ENCODE results near the gene EMX2. TPM values are rescaled to one million over a fixed set of nuclear protein-coding genes. Genes with fewer than 3 reads are reported as not detected.
"Not testable (repeated sequence)": the region's sequence is repeated elsewhere in the genome, so short reads cannot be mapped to it uniquely, and the experiment has no call there.

Gene EMX2
- total and polyA plus RNA-seq, 4 donors = 1.1 to 1.9 (median 1.1) TPM; not detected in 1

DNA sequence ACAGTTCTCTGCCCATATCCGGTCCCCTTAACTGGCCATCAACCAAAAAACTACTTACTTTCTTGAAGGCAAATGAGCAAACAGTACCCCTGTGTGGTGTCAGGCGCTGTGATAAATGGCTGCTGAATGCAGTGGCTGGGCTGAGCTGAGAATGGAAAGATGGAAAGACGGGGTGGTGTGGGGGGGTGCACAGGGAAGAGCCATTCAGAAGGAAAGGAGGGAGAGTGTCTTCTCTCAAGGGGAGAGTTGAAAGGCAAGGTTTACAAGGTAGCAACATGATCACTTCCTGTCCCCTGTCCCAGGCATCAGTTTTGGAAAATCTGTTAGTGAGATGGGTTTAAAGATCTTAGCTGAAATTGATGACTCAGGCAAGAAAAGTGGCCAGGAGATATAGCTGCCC, 22.5 kb downstream of the EMX2 start:
- no peak for DNase-seq (ENCODE audit: low read depth in 4 of 6, low spot score in 6 of 6)
- Histone ChIP-seq H3K27me3 (ENCODE audit: control insufficient read depth, insufficient read depth, low read length) (peaks cover 6% of the 10 kb centered on the region), H3K9me3 (ENCODE audit: control insufficient read depth, insufficient read depth, low read length) (no peaks in the 10 kb centered on the region), H3K36me3 (ENCODE audit: control insufficient read depth, insufficient read depth, low read length) (no peaks in the 10 kb centered on the region), H3K27ac (ENCODE audit: low read depth, low read length) (no peak overlapping the region), H3K4me3 (ENCODE audit: low read depth, low read length) (no peak overlapping the region), H3K4me1 (ENCODE audit: control insufficient read depth, insufficient read depth, low read length) (peaks cover 3% of the 10 kb centered on the region)
- WGBS (ENCODE audit: insufficient coverage) = 65% methylated on average over 2 of the region's 3 CpGs

DNA sequence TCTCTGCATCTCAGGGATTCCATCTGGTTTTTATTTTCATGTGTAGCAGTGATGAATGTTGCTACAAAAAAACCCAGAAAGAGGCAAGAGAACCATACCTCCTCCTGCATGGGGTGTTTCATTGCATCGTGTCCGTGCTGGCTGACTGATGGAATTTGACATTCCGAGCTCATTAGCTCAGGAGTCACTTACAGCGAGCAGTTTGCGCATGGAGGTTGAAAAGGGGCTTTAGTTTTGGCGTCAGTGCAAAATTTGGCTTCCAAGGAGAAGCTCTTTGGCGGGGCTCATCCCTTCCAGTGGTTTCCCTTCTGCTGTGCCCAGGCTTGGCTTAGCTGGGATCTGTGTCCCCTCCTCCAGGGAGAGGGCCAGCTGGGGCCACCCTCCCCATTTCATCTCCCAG, 25.8 kb downstream of the EMX2 start:
- 90% methylated on average over 5 of the region's 7 CpGs for WGBS (ENCODE audit: insufficient coverage)
- Histone ChIP-seq H3K27ac (ENCODE audit: low read depth, low read length) (no peak overlapping the region), H3K4me1 (ENCODE audit: control insufficient read depth, insufficient read depth, low read length) (no peaks in the 10 kb centered on the region), H3K27me3 (ENCODE audit: control insufficient read depth, insufficient read depth, low read length) (peaks cover 7% of the 10 kb centered on the region), H3K4me3 (ENCODE audit: low read depth, low read length) (no peak overlapping the region), H3K36me3 (ENCODE audit: control insufficient read depth, insufficient read depth, low read length) (no peaks in the 10 kb centered on the region), H3K9me3 (ENCODE audit: control insufficient read depth, insufficient read depth, low read length) (no peaks in the 10 kb centered on the region)
- DNase-seq (ENCODE audit: low read depth in 4 of 6, low spot score in 6 of 6) = no peak

DNA sequence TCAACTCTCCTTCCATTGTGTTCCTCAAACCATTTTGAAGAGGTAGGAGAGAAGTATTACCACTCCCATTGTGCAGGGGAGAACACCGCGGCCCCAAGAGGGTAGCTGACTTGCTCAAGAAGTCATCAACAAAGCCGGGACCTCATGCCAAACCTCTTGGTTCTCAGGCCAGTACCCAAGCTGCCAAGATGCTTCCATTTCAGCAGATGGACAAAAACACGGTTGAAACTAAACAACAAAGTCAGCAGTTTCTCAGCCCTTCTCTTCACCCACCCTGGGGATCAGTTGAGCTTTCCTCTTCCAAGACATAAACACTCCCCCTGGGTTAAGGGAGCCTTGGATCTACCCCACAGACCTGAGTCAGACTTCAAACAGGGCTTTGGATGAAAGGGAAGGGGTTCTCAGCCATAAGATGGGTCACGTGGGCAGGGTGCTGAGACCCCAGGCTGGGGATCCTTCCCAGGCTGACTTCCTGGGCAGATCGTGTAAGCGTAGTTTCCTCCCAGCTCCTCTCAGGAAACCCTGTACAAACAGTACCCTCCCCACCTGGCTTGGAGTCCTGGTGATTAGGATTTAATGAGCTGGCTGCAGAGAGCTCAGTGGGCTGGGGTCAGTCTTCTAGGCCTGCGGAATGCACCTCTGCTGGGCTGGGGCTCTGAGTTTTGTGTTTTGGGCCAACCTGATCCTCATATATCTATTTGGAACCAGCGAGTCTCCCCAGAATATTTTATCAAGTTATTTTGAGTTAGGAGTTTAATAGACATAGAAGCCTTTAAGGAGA, 27.3 kb downstream of the EMX2 start:
- Histone ChIP-seq H3K4me1 (ENCODE audit: control insufficient read depth, insufficient read depth, low read length) (no peaks in the 10 kb centered on the region), H3K9me3 (ENCODE audit: control insufficient read depth, insufficient read depth, low read length) (no peaks in the 10 kb centered on the region), H3K36me3 (ENCODE audit: control insufficient read depth, insufficient read depth, low read length) (no peaks in the 10 kb centered on the region), H3K4me3 (ENCODE audit: low read depth, low read length) (no peak overlapping the region), H3K27ac (ENCODE audit: low read depth, low read length) (no peak overlapping the region), H3K27me3 (ENCODE audit: control insufficient read depth, insufficient read depth, low read length) (peaks cover 7% of the 10 kb centered on the region)
- no peak for DNase-seq (ENCODE audit: low read depth in 4 of 6, low spot score in 6 of 6)
- 84% methylated on average over 4 of the region's 9 CpGs for WGBS (ENCODE audit: insufficient coverage)

DNA sequence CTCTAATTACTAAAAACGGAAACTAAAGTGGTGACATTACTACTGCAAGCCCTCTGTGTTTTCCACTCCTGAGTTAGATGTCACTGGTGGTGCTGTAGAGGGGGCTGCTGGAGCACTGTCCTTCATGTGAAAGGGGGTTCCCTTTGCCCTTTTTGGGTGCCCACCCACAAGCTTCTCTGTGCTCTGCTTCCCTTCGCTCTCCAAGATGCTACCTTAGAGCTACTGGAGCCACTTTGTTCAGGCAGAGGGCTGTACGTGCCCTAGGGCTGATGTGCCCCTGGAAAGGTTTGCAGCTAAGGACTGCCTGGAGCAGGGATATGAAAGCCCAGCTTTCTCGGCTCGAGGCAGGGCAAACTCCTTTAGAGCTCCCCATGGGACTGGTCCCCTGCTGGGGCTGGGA, 28.3 kb downstream of the EMX2 start:
- H3K27ac ChIP-seq (ENCODE audit: low read depth, low read length) = no peak overlapping the region
- H3K36me3 ChIP-seq (ENCODE audit: control insufficient read depth, insufficient read depth, low read length) = no peaks in the 10 kb centered on the region
- no peaks in the 10 kb centered on the region for H3K9me3 ChIP-seq (ENCODE audit: control insufficient read depth, insufficient read depth, low read length)
- H3K4me3 ChIP-seq (ENCODE audit: low read depth, low read length) = no peak overlapping the region
- no peak for DNase-seq (ENCODE audit: low read depth in 4 of 6, low spot score in 6 of 6)
- H3K4me1 ChIP-seq (ENCODE audit: control insufficient read depth, insufficient read depth, low read length) = no peaks in the 10 kb centered on the region
- peaks cover 5% of the 10 kb centered on the region for H3K27me3 ChIP-seq (ENCODE audit: control insufficient read depth, insufficient read depth, low read length)
- 77% methylated on average over 4 of the region's 5 CpGs for WGBS (ENCODE audit: insufficient coverage)

DNA sequence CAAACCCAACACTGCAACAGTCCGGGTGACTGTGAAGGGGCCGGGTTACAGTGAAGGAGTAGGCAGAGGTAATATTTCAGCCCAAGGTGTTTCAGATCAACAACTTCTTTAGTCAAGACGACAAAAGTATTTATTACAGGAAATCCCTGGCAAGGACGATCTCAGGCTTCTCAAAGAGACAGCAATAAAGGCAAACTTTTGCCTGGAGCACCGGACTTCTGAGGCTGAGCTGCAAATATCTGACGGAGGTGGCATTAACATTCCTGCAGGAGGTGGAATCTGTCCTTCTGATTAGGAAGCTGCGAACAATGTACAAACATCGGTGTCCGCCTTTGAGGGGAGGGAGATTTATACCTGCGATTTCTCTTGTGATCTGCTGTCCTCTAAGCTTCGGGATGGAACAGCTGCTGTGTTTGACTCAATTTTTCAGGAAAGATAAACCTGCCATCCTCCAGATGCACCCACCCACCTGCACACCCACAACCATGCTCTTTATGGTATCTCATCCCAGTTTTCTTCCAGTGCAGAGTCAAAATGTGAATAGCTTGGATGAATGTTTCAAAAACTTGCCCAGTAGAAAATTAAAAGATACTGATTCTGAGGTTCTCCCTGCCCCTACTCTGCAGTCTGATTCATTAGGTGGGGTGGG, 32.1 kb downstream of the EMX2 start:
- H3K27ac ChIP-seq (ENCODE audit: low read depth, low read length) = no peak overlapping the region
- WGBS (ENCODE audit: insufficient coverage) = 59% methylated on average over 5 of the region's 11 CpGs
- H3K9me3 ChIP-seq (ENCODE audit: control insufficient read depth, insufficient read depth, low read length) = no peaks in the 10 kb centered on the region
- no peak overlapping the region for H3K4me3 ChIP-seq (ENCODE audit: low read depth, low read length)
- peaks cover 12% of the 10 kb centered on the region for H3K27me3 ChIP-seq (ENCODE audit: control insufficient read depth, insufficient read depth, low read length)
- H3K36me3 ChIP-seq (ENCODE audit: control insufficient read depth, insufficient read depth, low read length) = no peaks in the 10 kb centered on the region
- H3K4me1 ChIP-seq (ENCODE audit: control insufficient read depth, insufficient read depth, low read length) = no peaks in the 10 kb centered on the region
- DNase-seq (ENCODE audit: low read depth in 4 of 6, low spot score in 6 of 6) = no peak

DNA sequence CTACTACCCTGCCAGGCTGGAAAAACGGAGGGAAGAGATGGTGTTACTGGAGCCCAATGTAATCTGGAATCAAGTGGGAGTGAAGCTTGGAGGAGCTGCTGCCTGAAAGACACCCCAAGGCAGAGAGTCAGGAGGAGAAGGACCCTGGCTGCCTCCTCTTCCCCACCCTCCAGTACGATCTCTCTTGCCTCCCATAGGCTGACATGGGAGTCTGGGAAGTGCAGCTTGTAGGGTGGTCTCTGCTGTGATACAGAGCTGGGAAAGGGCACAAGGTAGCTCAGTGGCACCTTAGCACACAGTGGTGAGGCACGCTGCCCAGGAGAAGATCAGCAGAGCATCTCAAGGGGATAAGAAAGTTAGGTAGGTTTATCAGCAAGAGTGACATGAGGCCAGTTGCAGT, 35.9 kb downstream of the EMX2 start:
- Histone ChIP-seq H3K4me3 (ENCODE audit: low read depth, low read length) (no peak overlapping the region), H3K36me3 (ENCODE audit: control insufficient read depth, insufficient read depth, low read length) (no peaks in the 10 kb centered on the region), H3K27me3 (ENCODE audit: control insufficient read depth, insufficient read depth, low read length) (peaks cover 7% of the 10 kb centered on the region), H3K9me3 (ENCODE audit: control insufficient read depth, insufficient read depth, low read length) (no peaks in the 10 kb centered on the region), H3K4me1 (ENCODE audit: control insufficient read depth, insufficient read depth, low read length) (no peaks in the 10 kb centered on the region), H3K27ac (ENCODE audit: low read depth, low read length) (no peak overlapping the region)
- WGBS (ENCODE audit: insufficient coverage) = 71% methylated on average over 2 of the region's 3 CpGs
- DNase-seq (ENCODE audit: low read depth in 4 of 6, low spot score in 6 of 6) = no peak

DNA sequence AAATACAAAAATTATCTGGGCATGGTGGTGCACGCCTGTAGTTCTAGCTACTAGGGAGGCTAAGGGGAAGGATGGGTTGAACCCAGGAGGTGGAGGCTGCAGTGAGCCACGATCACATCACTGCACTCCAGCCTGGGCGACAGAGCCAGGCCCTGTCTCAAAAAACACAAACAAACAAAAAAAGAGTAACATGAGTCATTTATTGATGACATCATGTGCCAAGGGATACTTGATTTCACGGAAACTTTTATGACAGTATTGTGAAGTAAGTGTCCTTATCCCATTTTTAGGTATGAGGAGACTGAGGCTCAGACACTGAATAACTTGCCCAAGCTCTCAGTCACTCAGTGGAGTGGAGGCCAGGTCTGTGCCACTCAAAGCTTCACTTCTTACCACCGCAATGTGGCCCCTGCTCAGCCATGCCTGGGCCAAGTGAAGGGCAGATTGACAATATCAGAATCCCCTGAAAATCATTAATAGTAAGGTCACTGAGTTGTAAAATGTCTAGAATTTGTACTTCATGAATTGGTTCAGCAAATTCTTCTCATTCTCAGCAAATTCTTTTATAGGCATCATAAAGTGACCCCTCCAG, 36.5 kb downstream of the EMX2 start:
- H3K27ac ChIP-seq (ENCODE audit: low read depth, low read length) = no peak overlapping the region
- no peak for DNase-seq (ENCODE audit: low read depth in 4 of 6, low spot score in 6 of 6)
- WGBS (ENCODE audit: insufficient coverage) = 91% methylated on average over 1 of the region's 5 CpGs
- H3K4me3 ChIP-seq (ENCODE audit: low read depth, low read length) = no peak overlapping the region
- H3K27me3 ChIP-seq (ENCODE audit: control insufficient read depth, insufficient read depth, low read length) = peaks cover 7% of the 10 kb centered on the region
- H3K36me3 ChIP-seq (ENCODE audit: control insufficient read depth, insufficient read depth, low read length) = no peaks in the 10 kb centered on the region
- H3K4me1 ChIP-seq (ENCODE audit: control insufficient read depth, insufficient read depth, low read length) = no peaks in the 10 kb centered on the region
- H3K9me3 ChIP-seq (ENCODE audit: control insufficient read depth, insufficient read depth, low read length) = no peaks in the 10 kb centered on the region

DNA sequence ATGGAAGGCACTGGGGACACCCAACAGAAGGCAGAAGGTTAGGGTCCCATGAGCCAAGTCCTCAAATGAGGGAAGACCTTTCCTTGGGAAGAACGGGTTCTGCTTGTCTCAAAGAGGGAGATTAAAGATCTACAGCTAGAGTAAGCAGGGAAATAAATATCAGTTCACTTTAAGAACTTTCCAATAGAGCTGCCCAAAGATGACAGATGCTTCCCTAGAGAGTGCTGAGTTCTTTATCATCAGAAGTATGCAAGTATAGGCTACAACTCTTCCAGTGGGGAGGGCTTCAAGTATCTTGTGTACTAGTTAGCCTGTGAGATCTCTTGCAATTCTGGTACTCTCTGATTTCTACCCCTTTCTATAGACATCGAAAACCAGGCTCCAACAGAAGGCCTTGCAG, 39.4 kb downstream of the EMX2 start:
- Histone ChIP-seq H3K4me1 (ENCODE audit: control insufficient read depth, insufficient read depth, low read length) (no peaks in the 10 kb centered on the region), H3K9me3 (ENCODE audit: control insufficient read depth, insufficient read depth, low read length) (no peaks in the 10 kb centered on the region), H3K4me3 (ENCODE audit: low read depth, low read length) (no peak overlapping the region), H3K27ac (ENCODE audit: low read depth, low read length) (no peak overlapping the region), H3K27me3 (ENCODE audit: control insufficient read depth, insufficient read depth, low read length) (peaks cover 7% of the 10 kb centered on the region), H3K36me3 (ENCODE audit: control insufficient read depth, insufficient read depth, low read length) (no peaks in the 10 kb centered on the region)
- WGBS (ENCODE audit: insufficient coverage) = no CpG with 5 or more reads among the region's 2 CpGs
- no peak for DNase-seq (ENCODE audit: low read depth in 4 of 6, low spot score in 6 of 6)

DNA sequence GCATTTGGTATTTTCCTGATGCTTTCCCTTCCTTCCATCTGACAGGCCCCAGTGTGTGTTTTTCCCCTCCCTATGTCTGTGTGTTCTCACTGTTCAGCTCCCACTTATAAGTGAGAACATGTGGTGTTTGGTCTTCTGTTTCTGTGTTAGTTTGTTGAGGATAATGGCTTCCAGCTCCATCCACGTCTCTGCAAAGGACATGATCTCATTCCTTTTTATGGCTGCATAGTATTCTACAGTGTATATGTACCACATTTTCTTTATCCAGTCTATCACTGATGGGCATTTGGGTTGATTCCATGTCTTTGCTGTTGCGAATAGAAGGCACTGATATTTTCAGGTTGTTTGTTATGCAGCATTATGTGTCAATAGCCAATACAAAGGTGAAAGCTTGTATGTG, 42.3 kb downstream of the EMX2 start:
- H3K4me1 ChIP-seq (ENCODE audit: control insufficient read depth, insufficient read depth, low read length); H3K4me3 ChIP-seq (ENCODE audit: low read depth, low read length); H3K27ac ChIP-seq (ENCODE audit: low read depth, low read length); H3K36me3 ChIP-seq (ENCODE audit: control insufficient read depth, insufficient read depth, low read length); H3K9me3 ChIP-seq (ENCODE audit: control insufficient read depth, insufficient read depth, low read length); H3K27me3 ChIP-seq (ENCODE audit: control insufficient read depth, insufficient read depth, low read length); DNase-seq (ENCODE audit: low read depth in 4 of 6, low spot score in 6 of 6): not testable (repeated sequence)
- 88% methylated on average over 1 of the region's 2 CpGs for WGBS (ENCODE audit: insufficient coverage)

DNA sequence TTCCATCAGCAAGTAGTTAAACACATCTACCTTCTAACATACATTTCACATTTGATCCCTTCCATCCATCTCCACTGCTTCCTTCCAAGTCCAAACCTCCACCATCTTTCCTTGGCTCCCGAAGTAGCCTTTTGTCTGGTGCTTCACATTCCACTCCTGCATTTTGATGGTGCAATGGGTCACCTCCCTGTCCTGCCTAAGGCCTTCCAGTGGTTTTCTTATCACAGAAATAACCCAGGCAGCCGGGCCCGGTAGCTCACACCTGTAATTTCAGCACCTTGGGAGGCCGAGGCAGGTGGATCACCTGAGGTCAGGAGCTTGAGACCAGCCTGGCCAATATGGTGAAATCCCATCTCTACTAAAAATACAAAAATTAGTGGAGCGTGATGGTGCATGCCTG, 44.5 kb downstream of the EMX2 start:
- Histone ChIP-seq H3K27ac (ENCODE audit: low read depth, low read length) (no peak overlapping the region), H3K4me1 (ENCODE audit: control insufficient read depth, insufficient read depth, low read length) (no peaks in the 10 kb centered on the region), H3K9me3 (ENCODE audit: control insufficient read depth, insufficient read depth, low read length) (no peaks in the 10 kb centered on the region), H3K4me3 (ENCODE audit: low read depth, low read length) (no peak overlapping the region), H3K36me3 (ENCODE audit: control insufficient read depth, insufficient read depth, low read length) (no peaks in the 10 kb centered on the region), H3K27me3 (ENCODE audit: control insufficient read depth, insufficient read depth, low read length) (no peaks in the 10 kb centered on the region)
- no peak for DNase-seq (ENCODE audit: low read depth in 4 of 6, low spot score in 6 of 6)
- 78% methylated on average over 4 of the region's 5 CpGs for WGBS (ENCODE audit: insufficient coverage)

Measured in spinal cord (tissue), 10 donors.